Measurements from ENCODE around the gene PITPNM1. TPM values are rescaled to one million over a fixed set of nuclear protein-coding genes. Genes with fewer than 3 reads are reported as not detected.

PITPNM1 gene
- total RNA-seq, 1 donor from 2014 or later: 50.8 TPM

GRCh38 chr11:67502328-67502979 lies 2.7 kb downstream of the PITPNM1 start:
- H3K4me3 ChIP-seq (ENCODE audit: low read depth, low read length): no peak overlapping the region
- H3K36me3 ChIP-seq (ENCODE audit: control insufficient read depth, insufficient read depth, low read length): peaks cover 7% of the 10 kb centered on the region
- TF ChIP-seq, protein P1, sequence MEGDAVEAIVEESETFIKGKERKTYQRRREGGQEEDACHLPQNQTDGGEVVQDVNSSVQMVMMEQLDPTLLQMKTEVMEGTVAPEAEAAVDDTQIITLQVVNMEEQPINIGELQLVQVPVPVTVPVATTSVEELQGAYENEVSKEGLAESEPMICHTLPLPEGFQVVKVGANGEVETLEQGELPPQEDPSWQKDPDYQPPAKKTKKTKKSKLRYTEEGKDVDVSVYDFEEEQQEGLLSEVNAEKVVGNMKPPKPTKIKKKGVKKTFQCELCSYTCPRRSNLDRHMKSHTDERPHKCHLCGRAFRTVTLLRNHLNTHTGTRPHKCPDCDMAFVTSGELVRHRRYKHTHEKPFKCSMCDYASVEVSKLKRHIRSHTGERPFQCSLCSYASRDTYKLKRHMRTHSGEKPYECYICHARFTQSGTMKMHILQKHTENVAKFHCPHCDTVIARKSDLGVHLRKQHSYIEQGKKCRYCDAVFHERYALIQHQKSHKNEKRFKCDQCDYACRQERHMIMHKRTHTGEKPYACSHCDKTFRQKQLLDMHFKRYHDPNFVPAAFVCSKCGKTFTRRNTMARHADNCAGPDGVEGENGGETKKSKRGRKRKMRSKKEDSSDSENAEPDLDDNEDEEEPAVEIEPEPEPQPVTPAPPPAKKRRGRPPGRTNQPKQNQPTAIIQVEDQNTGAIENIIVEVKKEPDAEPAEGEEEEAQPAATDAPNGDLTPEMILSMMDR (IDR thresholded peaks at IDR 0.05; ENCODE audit: insufficient read depth, low read length, poor library complexity, severe bottlenecking): no peak
- DNase-seq (ENCODE audit: low read depth): no peak
- H3K27me3 ChIP-seq (ENCODE audit: control insufficient read depth, insufficient read depth, low read length): no peaks in the 10 kb centered on the region

DNA sequence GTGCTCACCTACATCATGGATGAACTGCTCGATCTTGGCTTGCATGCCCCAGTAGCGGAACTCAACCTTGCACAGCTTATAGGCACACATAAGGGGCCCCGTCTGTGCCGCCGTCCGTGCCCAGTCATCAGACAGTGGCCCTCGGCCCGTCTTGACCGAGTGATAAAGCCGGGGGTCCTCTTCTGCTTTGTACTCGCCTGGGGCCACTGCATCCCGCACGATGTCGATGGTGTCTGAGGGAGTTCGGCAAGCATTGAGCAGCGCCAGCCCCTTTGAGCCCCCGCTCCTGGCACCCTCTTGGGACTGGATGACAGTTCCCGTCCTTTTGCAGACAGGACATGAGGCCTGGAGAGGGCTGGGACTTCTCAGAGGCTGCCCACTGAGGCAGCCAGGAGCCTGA lies 3.3 kb downstream of the PITPNM1 start:
- TF ChIP-seq, protein P1 (IDR thresholded peaks at IDR 0.05; ENCODE audit: insufficient read depth, low read length, poor library complexity, severe bottlenecking): no peak
- Histone ChIP-seq H3K27me3 (ENCODE audit: control insufficient read depth, insufficient read depth, low read length) (no peaks in the 10 kb centered on the region), H3K36me3 (ENCODE audit: control insufficient read depth, insufficient read depth, low read length) (peaks cover 7% of the 10 kb centered on the region), H3K4me3 (ENCODE audit: low read depth, low read length) (no peak overlapping the region)
- DNase-seq (ENCODE audit: low read depth): no peak

DNA sequence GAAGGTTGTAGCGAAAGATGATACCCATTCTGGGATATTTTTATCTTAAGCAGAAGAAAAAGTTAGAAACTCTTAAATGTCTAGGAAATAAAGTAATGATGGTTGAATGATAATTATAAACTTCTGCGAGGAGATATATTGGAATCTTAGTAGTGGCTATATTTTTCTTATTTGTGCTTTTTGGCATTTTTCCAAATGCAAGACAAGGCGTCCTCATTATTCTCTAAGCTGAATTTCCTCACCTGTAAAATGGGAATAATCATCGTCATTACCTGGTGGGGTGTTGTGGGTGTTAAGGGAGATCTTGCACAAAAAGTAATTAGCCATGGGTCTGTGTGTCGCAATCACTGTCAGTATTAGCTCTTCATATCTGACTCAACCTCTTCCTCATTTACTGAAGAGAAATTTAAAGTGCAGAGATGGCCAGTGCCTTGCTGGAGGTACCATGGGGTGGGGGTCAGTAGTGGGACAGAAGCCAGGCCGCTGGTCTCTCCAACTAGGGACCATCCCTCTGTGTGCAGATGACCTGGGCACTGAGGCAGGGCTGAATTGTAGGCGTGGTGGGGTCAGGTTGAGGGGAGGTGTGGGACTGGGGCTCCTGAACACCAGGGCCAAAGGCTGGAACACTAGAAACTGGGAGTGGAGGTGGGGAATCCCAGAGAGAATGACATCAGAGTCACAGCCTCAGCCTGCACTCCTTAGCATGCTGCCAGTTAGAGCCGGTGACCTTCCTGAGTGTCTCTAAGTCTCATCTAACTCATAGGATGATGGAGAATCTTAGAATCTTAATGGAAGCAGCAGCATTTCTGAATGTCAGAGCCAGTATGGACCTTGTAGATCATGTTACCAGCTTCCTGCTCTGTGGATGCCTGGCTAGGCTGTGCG lies 4.1 kb downstream of the PITPNM1 start:
- Histone ChIP-seq H3K27me3 (ENCODE audit: control insufficient read depth, insufficient read depth, low read length) (no peaks in the 10 kb centered on the region), H3K36me3 (ENCODE audit: control insufficient read depth, insufficient read depth, low read length) (peaks cover 7% of the 10 kb centered on the region)
- no peak for DNase-seq (ENCODE audit: low read depth)

GRCh38 chr11:67500484-67500821 lies 4.7 kb downstream of the PITPNM1 start:
- H3K27me3 ChIP-seq (ENCODE audit: control insufficient read depth, insufficient read depth, low read length): no peaks in the 10 kb centered on the region
- TF ChIP-seq, protein P1 (IDR thresholded peaks at IDR 0.05; ENCODE audit: insufficient read depth, low read length, poor library complexity, severe bottlenecking): no peak
- no peak for DNase-seq (ENCODE audit: low read depth)
- peaks cover 7% of the 10 kb centered on the region for H3K36me3 ChIP-seq (ENCODE audit: control insufficient read depth, insufficient read depth, low read length)
- H3K4me3 ChIP-seq (ENCODE audit: low read depth, low read length): no peak overlapping the region

More for the DNA sequence above, 4.1 kb downstream of the PITPNM1 start:
- TF ChIP-seq, protein P1 (IDR thresholded peaks at IDR 0.05; ENCODE audit: insufficient read depth, low read length, poor library complexity, severe bottlenecking): no peak
- H3K4me3 ChIP-seq (ENCODE audit: low read depth, low read length): no peak overlapping the region

GRCh38 chr11:67499808-67500483 lies 5.2 kb downstream of the PITPNM1 start:
- TF ChIP-seq, protein P1 (IDR thresholded peaks at IDR 0.05; ENCODE audit: insufficient read depth, low read length, poor library complexity, severe bottlenecking): no peak
- no peak for DNase-seq (ENCODE audit: low read depth)
- Histone ChIP-seq H3K27me3 (ENCODE audit: control insufficient read depth, insufficient read depth, low read length) (no peaks in the 10 kb centered on the region), H3K4me3 (ENCODE audit: low read depth, low read length) (no peak overlapping the region), H3K36me3 (ENCODE audit: control insufficient read depth, insufficient read depth, low read length) (peaks cover 7% of the 10 kb centered on the region)

Measured in kidney epithelial cell (primary cell).